Body of pancreas (tissue), 4 donors: ENCODE results near the gene MYO1H.

Experiments
- CTCF ChIP-seq, 7 experiments: fragments of 450-650 bp in 4 of 7; fragments of 200-600 bp in 3 of 7; sonication (generic) in 3 of 7; IDR thresholded peaks; one replicate each; pipeline ENCODE4 v1.5.1; 2016 to 2019; ENCODE audit warnings: antibody characterized with exemption in 7 of 7
- POLR2A ChIP-seq, 3 donors: fragments of 450-650 bp; IDR thresholded peaks; one replicate each; pipeline ENCODE4 v1.6.1; 2016; ENCODE audit warnings: antibody characterized with exemption in 3 of 3, mild to moderate bottlenecking in 2 of 3

GRCh38 chr12:109357032-109357431, 9.3 kb downstream of the MYO1H start:
- TF ChIP-seq CTCF (IDR thresholded peaks at IDR 0.05) = no peak
- TF ChIP-seq POLR2A (IDR thresholded peaks at IDR 0.05) = no peak
